ENCODE data around the gene DDX55.

The DDX55 gene

GRCh38 chr12:123655420-123655819 lies 53.5 kb downstream of the DDX55 start:
- H3K36me3 ChIP-seq (ENCODE audit: insufficient read depth, low read length): peaks cover 60% of the 10 kb centered on the region
- H3K9me3 ChIP-seq (ENCODE audit: low read depth, low read length): no peaks in the 10 kb centered on the region
- H3K9ac ChIP-seq (ENCODE audit: insufficient read length): no peak overlapping the region
- H3K4me3 ChIP-seq: no peak overlapping the region
- DNase-seq (ENCODE audit: low read depth, low spot score): no peak
- no peak overlapping the region for H3K27ac ChIP-seq
- TF ChIP-seq EZH2 (IDR thresholded peaks at IDR 0.05) (no peak), POLR2AphosphoS5 (IDR thresholded peaks at IDR 0.05; ENCODE audit: borderline replicate concordance, low read depth, low read length) (no peak), FOXP2 (optimal IDR thresholded peaks at IDR 0.05; ENCODE audit: control extremely low read depth, extremely low read length, insufficient read depth) (no peak)

GRCh38 chr12:123656392-123656791 lies 54.5 kb downstream of the DDX55 start:
- H3K27ac ChIP-seq: no peak overlapping the region
- H3K9me3 ChIP-seq (ENCODE audit: low read depth, low read length): no peaks in the 10 kb centered on the region
- H3K4me3 ChIP-seq: no peak overlapping the region
- peaks cover 61% of the 10 kb centered on the region for H3K36me3 ChIP-seq (ENCODE audit: insufficient read depth, low read length)
- no peak for DNase-seq (ENCODE audit: low read depth, low spot score)
- TF ChIP-seq EZH2 (IDR thresholded peaks at IDR 0.05) (no peak), POLR2AphosphoS5 (IDR thresholded peaks at IDR 0.05; ENCODE audit: borderline replicate concordance, low read depth, low read length) (no peak), FOXP2 (optimal IDR thresholded peaks at IDR 0.05; ENCODE audit: control extremely low read depth, extremely low read length, insufficient read depth) (no peak)
- no peak overlapping the region for H3K9ac ChIP-seq (ENCODE audit: insufficient read length)

GRCh38 chr12:123657211-123657610 lies 55.3 kb downstream of the DDX55 start:
- Histone ChIP-seq H3K4me3 (no peak overlapping the region), H3K9me3 (ENCODE audit: low read depth, low read length) (no peaks in the 10 kb centered on the region), H3K36me3 (ENCODE audit: insufficient read depth, low read length) (peaks cover 54% of the 10 kb centered on the region), H3K9ac (ENCODE audit: insufficient read length) (no peak overlapping the region), H3K27ac (no peak overlapping the region)
- no peak for DNase-seq (ENCODE audit: low read depth, low spot score)
- TF ChIP-seq FOXP2 (optimal IDR thresholded peaks at IDR 0.05; ENCODE audit: control extremely low read depth, extremely low read length, insufficient read depth): no peak

GRCh38 chr12:123659996-123660727 lies 58.3 kb downstream of the DDX55 start:
- TF ChIP-seq FOXP2 (optimal IDR thresholded peaks at IDR 0.05; ENCODE audit: control extremely low read depth, extremely low read length, insufficient read depth): no peak
- no peak for TF ChIP-seq EZH2 (IDR thresholded peaks at IDR 0.05)
- TF ChIP-seq POLR2AphosphoS5 (IDR thresholded peaks at IDR 0.05; ENCODE audit: borderline replicate concordance, low read depth, low read length): no peak
- Histone ChIP-seq H3K9me3 (ENCODE audit: low read depth, low read length) (no peaks in the 10 kb centered on the region), H3K27ac (no peak overlapping the region; the same call in 1 of the 2 replicates), H3K36me3 (ENCODE audit: insufficient read depth, low read length) (peaks cover 44% of the 10 kb centered on the region), H3K9ac (ENCODE audit: insufficient read length) (no peak overlapping the region), H3K4me3 (no peak overlapping the region)
- no peak for DNase-seq (ENCODE audit: low read depth, low spot score)

GRCh38 chr12:123667771-123668170 lies 65.9 kb downstream of the DDX55 start:
- no peak overlapping the region for H3K9ac ChIP-seq (ENCODE audit: insufficient read length)
- no peak overlapping the region for H3K4me3 ChIP-seq
- H3K27ac ChIP-seq: no peak overlapping the region
- TF ChIP-seq POLR2AphosphoS5 (IDR thresholded peaks at IDR 0.05; ENCODE audit: borderline replicate concordance, low read depth, low read length) (no peak), FOXP2 (optimal IDR thresholded peaks at IDR 0.05; ENCODE audit: control extremely low read depth, extremely low read length, insufficient read depth) (no peak), EZH2 (IDR thresholded peaks at IDR 0.05) (no peak)
- no peaks in the 10 kb centered on the region for H3K9me3 ChIP-seq (ENCODE audit: low read depth, low read length)
- H3K36me3 ChIP-seq (ENCODE audit: insufficient read depth, low read length): 0 out of 2 replicates have a peak, but pooled peaks cover 3% of the 10 kb centered on the region
- DNase-seq (ENCODE audit: low read depth, low spot score): no peak

All from SK-N-MC (cell line).